T47D (cell line): Measurements from ENCODE around the gene SLC12A1.

Experiments used
- DNase-seq, 2 experiments: peaks; one replicate each; pipeline versions ENCODE4 v3.0.0 to v3.0.0-alpha.2; 2011 to 2012; ENCODE audit warnings: low read depth in 1 of 2, low spot score in 1 of 2
- JUND ChIP-seq: IDR thresholded peaks from 2 replicates; pipeline ENCODE4 v1.6.1; 2012; ENCODE audit warnings: low read depth
- in situ Hi-C: cut with HindIII; loops from 2 replicates; pipeline ENCODE4 v1.10.0; 2016; ENCODE audit warnings: low sequenced_read_pairs, low pct_unique_long_range_greater_than_20kb

The SLC12A1 gene

GRCh38 chr15:48266024-48266689, 60.1 kb downstream of the SLC12A1 start:
- in situ Hi-C loops = no loop called here
- no peak for DNase-seq

DNA sequence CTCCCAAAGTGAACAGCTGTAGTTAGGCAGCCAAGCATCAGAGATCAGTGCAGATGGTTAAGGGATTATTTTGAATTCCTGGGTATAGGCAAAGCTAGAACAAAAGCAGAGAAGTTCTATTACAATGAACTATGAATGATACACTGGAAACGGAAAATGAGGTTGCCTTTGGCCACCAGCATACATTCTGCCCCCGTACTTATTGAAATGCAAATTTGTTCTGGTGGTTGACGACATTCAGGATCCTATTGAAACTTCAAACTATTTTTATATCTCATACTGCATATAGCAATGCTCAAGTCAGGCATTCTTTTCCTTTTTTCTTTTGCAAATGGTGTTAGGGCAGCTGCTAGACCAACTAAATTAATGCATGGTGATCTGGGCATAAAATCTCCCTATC, 61.7 kb downstream of the SLC12A1 start:
- DNase-seq = no peak
- no peak for TF ChIP-seq JUND
- in situ Hi-C loops = no loop called here

More at GRCh38 chr15:48266024-48266689, 60.1 kb downstream of the SLC12A1 start:
- no peak for TF ChIP-seq JUND

DNA sequence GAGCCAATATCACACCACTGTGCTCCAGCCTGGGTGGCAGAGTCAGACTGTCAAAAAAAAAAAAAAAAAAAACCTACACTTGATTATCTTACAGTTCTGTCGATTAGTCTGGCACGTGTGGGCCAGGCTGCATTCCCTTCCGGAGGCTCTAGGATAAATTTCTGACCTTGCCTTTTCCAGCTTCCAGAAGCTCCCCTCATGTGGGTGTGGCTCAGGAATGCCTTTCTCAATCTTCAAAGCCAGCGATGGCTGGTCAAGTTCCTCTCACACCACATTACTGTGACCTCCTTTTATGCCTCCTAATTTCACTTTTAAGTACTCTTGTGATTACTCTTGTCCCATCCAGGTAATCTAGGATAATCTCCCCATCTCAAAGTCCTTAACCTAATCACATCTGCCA, 66.9 kb downstream of the SLC12A1 start:
- no peak for DNase-seq
- in situ Hi-C loops = no loop called here
- no peak for TF ChIP-seq JUND

- TF ChIP-seq JUND = no peak
- in situ Hi-C loops = no loop called here
- no peak for DNase-seq
Observed at GRCh38 chr15:48278666-48279065, 72.6 kb downstream of the SLC12A1 start.

- in situ Hi-C loops = no loop called here
Observed at GRCh38 chr15:48279608-48280007, 73.5 kb downstream of the SLC12A1 start.

GRCh38 chr15:48281674-48282073, 75.6 kb downstream of the SLC12A1 start:
- in situ Hi-C loops = no loop called here
- TF ChIP-seq JUND = no peak
- DNase-seq = no peak

More at GRCh38 chr15:48279608-48280007, 73.5 kb downstream of the SLC12A1 start:
- no peak for TF ChIP-seq JUND
- DNase-seq = no peak

GRCh38 chr15:48282216-48282615, 76.1 kb downstream of the SLC12A1 start:
- in situ Hi-C loops = no loop called here
- TF ChIP-seq JUND = no peak

GRCh38 chr15:48283396-48284145, 77.5 kb downstream of the SLC12A1 start:
- no peak for DNase-seq
- in situ Hi-C loops = no loop called here

More at GRCh38 chr15:48282216-48282615, 76.1 kb downstream of the SLC12A1 start:
- no peak for DNase-seq

GRCh38 chr15:48285329-48286214, 79.5 kb downstream of the SLC12A1 start:
- no peak for TF ChIP-seq JUND
- in situ Hi-C loops = no loop called here
- DNase-seq = peak; percentile 43 to 81

More at GRCh38 chr15:48283396-48284145, 77.5 kb downstream of the SLC12A1 start:
- TF ChIP-seq JUND = no peak

DNA sequence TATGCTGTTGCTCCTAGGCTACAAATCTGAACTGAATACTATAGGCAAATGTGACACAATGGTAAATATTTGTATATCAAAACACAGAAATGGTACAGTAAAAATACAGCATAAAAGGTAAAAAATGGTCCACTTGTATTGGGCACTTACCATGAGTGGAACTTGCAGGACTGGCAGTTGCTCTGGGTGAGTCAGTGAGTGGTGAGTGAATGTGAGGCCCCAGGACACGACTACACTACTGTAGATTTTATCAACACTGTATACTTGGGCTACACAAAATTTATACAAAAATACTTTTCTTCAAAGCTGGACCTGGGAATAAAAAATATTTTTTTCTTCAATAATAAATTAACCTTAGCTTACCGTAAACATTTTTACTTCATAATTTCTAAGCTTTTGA, 83.5 kb downstream of the SLC12A1 start:
- TF ChIP-seq JUND = no peak
- DNase-seq = no peak
- in situ Hi-C loops = no loop called here

DNA sequence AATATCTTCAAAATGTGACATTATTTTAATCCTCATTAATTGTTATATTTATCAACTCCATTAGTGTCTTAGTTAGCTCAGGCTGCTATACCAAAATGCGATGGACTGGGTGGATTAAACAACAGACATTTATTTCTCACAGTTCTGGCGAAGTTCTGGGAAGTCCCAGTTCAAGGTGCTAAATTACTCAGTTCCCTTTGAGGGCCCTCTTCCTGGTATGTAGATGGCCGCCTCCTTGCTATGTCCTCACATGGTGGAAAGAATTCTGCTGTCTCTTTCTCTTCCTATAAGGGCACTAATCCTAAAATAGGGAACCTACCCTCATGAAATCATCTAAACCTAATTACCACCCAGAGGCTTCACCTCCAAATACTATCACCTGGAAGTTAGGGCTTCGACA, 86.4 kb downstream of the SLC12A1 start:
- no peak for TF ChIP-seq JUND
- no peak for DNase-seq
- in situ Hi-C loops = no loop called here

- in situ Hi-C loops = no loop called here
- no peak for TF ChIP-seq JUND
- DNase-seq = no peak
Observed at GRCh38 chr15:48297668-48298067, 91.6 kb downstream of the SLC12A1 start.
